Adipocyte (in vitro differentiated cells): ENCODE data around the gene SMAD3.
"Not testable (repeated sequence)": the region's sequence is repeated elsewhere in the genome, so short reads cannot be mapped to it uniquely, and the experiment has no call there.

Experiments used
- DNase-seq: peaks from one replicate; pipeline ENCODE4 v3.0.0-alpha.2; 2015; ENCODE audit warnings: low read depth
- H3K27me3 ChIP-seq: replicated peaks from 2 replicates; pipeline ENCODE4 v1.7.0; 2013; ENCODE audit warnings: mild to moderate bottlenecking, low read length, moderate library complexity; ENCODE audit not compliant: control insufficient read depth, insufficient read depth
- H3K36me3 ChIP-seq: 2 replicates; pipeline ENCODE4 v1.7.0; 2013; ENCODE audit warnings: low read length, mild to moderate bottlenecking, moderate library complexity; ENCODE audit not compliant: control insufficient read depth, insufficient read depth, severe bottlenecking
- H3K4me1 ChIP-seq: 2 replicates; pipeline ENCODE4 v1.7.0; 2013; ENCODE audit warnings: mild to moderate bottlenecking, low read length, moderate library complexity; ENCODE audit not compliant: control insufficient read depth, insufficient read depth
- H3K4me3 ChIP-seq: 2 replicates; pipeline ENCODE4 v1.7.0; 2013; ENCODE audit warnings: mild to moderate bottlenecking, low read length, moderate library complexity
- H3K9ac ChIP-seq: 2 replicates; pipeline ENCODE4 v1.7.0; 2013; ENCODE audit warnings: mild to moderate bottlenecking, low read length, moderate library complexity
- H3K9me3 ChIP-seq: 2 replicates; pipeline ENCODE4 v1.7.0; 2013; ENCODE audit warnings: mild to moderate bottlenecking, low read length, moderate library complexity; ENCODE audit not compliant: control insufficient read depth

Gene SMAD3

GRCh38 chr15:67121644-67122605, 56.5 kb downstream of the SMAD3 start:
- peak overlapping the region; percentile 61 for H3K4me3 ChIP-seq
- peaks cover 93% of the 10 kb centered on the region for H3K4me1 ChIP-seq
- no peaks in the 10 kb centered on the region for H3K9me3 ChIP-seq
- no peaks in the 10 kb centered on the region for H3K27me3 ChIP-seq
- no peaks in the 10 kb centered on the region for H3K36me3 ChIP-seq
- no peak for DNase-seq
- H3K9ac ChIP-seq: peak overlapping the region; percentile 76

- not testable (repeated sequence) for DNase-seq, H3K27me3 ChIP-seq
- peaks cover 92% of the 10 kb centered on the region for H3K4me1 ChIP-seq
Measured at GRCh38 chr15:67122816-67123215, 57.4 kb downstream of the SMAD3 start.

GRCh38 chr15:67123291-67123690, 57.9 kb downstream of the SMAD3 start:
- not testable (repeated sequence) for H3K9ac ChIP-seq, H3K36me3 ChIP-seq, H3K4me3 ChIP-seq, DNase-seq, H3K9me3 ChIP-seq, H3K27me3 ChIP-seq
- peaks cover 91% of the 10 kb centered on the region for H3K4me1 ChIP-seq

More at GRCh38 chr15:67122816-67123215, 57.4 kb downstream of the SMAD3 start:
- not testable (repeated sequence) for H3K9ac ChIP-seq, H3K36me3 ChIP-seq, H3K9me3 ChIP-seq, H3K4me3 ChIP-seq

DNA sequence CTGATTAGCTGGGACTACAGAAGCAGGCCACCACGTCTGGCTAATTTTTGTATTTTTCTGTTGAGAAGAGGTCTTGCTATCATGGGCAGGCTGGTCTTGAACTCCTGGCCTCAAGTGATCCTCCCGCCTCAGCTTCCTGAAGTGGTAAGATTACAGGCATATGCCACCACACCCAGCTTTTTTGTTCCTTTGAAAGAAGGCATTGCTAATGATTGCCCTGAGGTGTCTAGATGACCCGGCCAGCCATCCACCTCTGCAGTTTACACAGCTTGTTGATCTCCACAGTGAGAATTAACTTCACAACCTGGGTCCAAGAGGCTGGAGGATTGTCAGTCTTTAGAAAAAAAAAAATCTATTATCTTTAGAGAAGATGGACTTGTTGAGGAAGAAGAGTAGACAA, 58.7 kb downstream of the SMAD3 start:
- Histone ChIP-seq H3K27me3 (no peaks in the 10 kb centered on the region), H3K4me1 (peaks cover 91% of the 10 kb centered on the region), H3K4me3 (no peak overlapping the region), H3K9ac (peak overlapping the region; percentile 79), H3K9me3 (no peaks in the 10 kb centered on the region), H3K36me3 (peaks cover 5% of the 10 kb centered on the region)
- DNase-seq: no peak

DNA sequence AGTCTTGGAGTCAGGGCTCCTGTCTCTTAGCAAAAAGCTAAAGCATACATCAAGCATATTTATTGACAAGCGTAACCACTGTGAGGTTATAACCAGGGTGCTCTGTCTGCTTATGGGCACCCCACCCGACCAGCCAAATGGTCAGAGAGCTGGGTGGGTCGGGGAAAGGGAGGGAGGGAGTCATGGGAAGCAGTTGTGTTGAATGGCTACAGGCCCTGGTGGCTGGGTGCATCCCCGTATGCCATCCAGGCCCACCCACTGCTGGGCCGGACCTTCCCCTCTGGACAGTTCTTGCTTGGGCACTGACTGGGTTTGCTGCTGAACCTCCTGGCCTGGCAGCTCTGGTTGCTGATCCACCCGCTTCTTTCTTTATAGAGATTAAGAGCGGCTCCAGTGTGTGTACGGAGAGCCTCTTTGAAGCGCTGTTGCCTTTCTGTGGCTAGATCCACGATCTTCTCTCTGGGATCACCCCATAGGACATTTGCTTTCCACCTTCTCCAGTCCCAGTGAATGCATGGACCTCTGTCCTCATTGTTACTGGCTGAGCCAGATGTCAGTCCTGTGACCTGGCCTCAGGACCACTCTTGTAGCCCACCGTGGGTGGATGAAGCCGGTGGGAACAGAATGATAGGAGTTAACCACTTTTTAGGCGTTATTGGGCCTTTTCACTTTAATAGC, 59.6 kb downstream of the SMAD3 start:
- Histone ChIP-seq H3K9ac (peak overlapping the region; percentile 79), H3K4me1 (peaks cover 84% of the 10 kb centered on the region), H3K4me3 (peak overlapping the region; percentile 33), H3K9me3 (no peaks in the 10 kb centered on the region), H3K36me3 (peaks cover 5% of the 10 kb centered on the region), H3K27me3 (no peaks in the 10 kb centered on the region)
- DNase-seq: no peak

GRCh38 chr15:67125589-67126502, 60.4 kb downstream of the SMAD3 start:
- Histone ChIP-seq H3K27me3 (no peaks in the 10 kb centered on the region), H3K9me3 (no peaks in the 10 kb centered on the region), H3K9ac (peak overlapping the region; percentile 79), H3K36me3 (peaks cover 5% of the 10 kb centered on the region), H3K4me1 (peaks cover 84% of the 10 kb centered on the region), H3K4me3 (peak overlapping the region; percentile 51)
- peak; percentile 97 for DNase-seq

DNA sequence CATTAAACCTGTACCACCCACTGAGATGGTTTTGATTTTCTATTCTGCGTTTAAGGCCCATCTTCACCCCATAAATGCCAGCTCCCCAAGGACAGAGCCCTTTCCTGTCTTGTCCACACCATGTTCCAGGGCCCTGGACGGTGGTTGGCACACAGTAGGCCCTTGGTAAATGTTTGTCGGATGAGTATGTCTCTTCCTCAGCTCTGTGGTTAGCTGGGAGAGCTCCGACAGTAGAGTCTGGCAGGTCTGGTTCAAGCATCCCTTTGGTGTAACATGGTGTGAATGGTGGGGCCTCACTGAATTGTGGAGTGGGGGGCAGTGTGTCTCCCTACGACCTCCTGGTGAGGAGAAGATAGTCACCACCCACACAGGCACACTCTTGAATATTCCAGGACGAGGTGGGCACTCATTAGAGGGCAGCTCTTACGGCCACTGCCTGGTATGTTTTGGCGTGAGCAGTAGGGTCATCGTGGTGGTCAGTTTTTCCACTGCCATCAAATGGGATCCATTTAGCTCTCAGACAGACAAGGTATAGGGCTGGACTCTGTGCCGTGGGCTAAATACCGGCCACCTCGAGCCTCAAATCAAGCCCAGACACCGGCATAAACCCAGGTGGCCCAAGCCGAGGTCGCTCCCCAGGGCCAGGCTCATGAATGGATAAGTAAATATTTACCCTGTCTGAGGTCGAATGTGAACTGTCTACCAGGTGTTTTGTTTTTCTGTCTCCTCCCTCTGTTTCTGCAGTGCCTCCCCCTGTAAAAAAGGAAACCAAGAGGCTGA, 61.3 kb downstream of the SMAD3 start:
- no peaks in the 10 kb centered on the region for H3K9me3 ChIP-seq
- H3K4me1 ChIP-seq: peaks cover 84% of the 10 kb centered on the region
- DNase-seq: no peak
- H3K4me3 ChIP-seq: no peak overlapping the region
- H3K27me3 ChIP-seq: no peaks in the 10 kb centered on the region
- H3K36me3 ChIP-seq: peaks cover 5% of the 10 kb centered on the region
- peak overlapping the region; percentile 48 for H3K9ac ChIP-seq

DNA sequence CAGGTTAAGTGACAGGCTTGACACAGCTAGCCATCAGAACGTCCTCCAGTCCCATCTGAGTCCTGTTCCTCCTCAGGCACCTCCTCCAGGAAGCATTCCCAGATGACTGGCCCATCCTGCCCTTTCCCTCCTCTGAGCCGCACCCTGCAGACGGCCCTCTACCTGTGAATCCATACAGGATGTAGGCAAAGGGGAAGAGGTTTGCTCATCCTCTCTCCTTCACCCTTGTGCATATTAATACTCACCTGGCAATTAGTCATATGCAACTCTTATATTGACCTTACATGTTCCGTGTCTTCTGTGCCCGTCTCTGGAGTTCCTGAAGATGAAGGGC, 61.9 kb downstream of the SMAD3 start:
- Histone ChIP-seq H3K9me3 (no peaks in the 10 kb centered on the region), H3K9ac (peak overlapping the region; percentile 45), H3K4me1 (peaks cover 84% of the 10 kb centered on the region), H3K36me3 (peaks cover 5% of the 10 kb centered on the region), H3K27me3 (no peaks in the 10 kb centered on the region), H3K4me3 (peak overlapping the region; percentile 15)
- DNase-seq: no peak

- peaks cover 5% of the 10 kb centered on the region for H3K36me3 ChIP-seq
- peak overlapping the region; percentile 15 for H3K4me3 ChIP-seq
- no peaks in the 10 kb centered on the region for H3K9me3 ChIP-seq
- H3K9ac ChIP-seq: peak overlapping the region; percentile 47
- H3K27me3 ChIP-seq: no peaks in the 10 kb centered on the region
- H3K4me1 ChIP-seq: peaks cover 83% of the 10 kb centered on the region
- DNase-seq: peak; percentile 81
Measured at GRCh38 chr15:67127965-67128364, 62.6 kb downstream of the SMAD3 start.

- no peak for DNase-seq
- H3K9ac ChIP-seq: peak overlapping the region; percentile 75
- H3K9me3 ChIP-seq: no peaks in the 10 kb centered on the region
- no peak overlapping the region for H3K4me3 ChIP-seq
- H3K4me1 ChIP-seq: peaks cover 82% of the 10 kb centered on the region
- H3K27me3 ChIP-seq: no peaks in the 10 kb centered on the region
- H3K36me3 ChIP-seq: peaks cover 5% of the 10 kb centered on the region
Measured at GRCh38 chr15:67130166-67130565, 64.8 kb downstream of the SMAD3 start.
